HFF-Myc (cell line): ENCODE measurements around the gene EYA2.

Source experiments
- DNase-seq: peaks from one replicate; pipeline ENCODE4 v3.0.0-alpha.2; 2011; ENCODE audit warnings: low read depth; ENCODE audit errors: extremely low read depth
- H3K4me3 ChIP-seq: replicated peaks from 2 replicates; pipeline ENCODE4 v1.5.1; 2011; ENCODE audit warnings: low read depth, mild to moderate bottlenecking, control low read depth, low read length
- TF ChIP-seq, protein P1 (sequence below): IDR thresholded peaks from 2 replicates; pipeline ENCODE4 v1.5.1; 2012; ENCODE audit warnings: mild to moderate bottlenecking, low read depth, low read length, control low read depth; ENCODE audit errors: missing control alignments

The EYA2 gene

DNA sequence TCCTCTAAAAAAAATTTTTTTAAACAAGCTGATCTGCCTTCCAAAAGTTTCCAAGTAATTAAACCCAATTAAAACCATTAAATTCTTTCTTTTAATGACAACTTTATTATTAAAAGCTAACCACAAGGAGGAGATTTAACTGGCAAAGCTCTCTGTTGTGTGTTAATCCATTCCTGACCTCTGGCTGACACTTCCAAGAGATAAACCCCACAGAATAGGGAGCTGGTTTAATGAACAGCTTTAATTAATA, 230.8 kb downstream of the EYA2 start:
- no peak overlapping the region for H3K4me3 ChIP-seq
- no peak for DNase-seq
- TF ChIP-seq, protein P1, sequence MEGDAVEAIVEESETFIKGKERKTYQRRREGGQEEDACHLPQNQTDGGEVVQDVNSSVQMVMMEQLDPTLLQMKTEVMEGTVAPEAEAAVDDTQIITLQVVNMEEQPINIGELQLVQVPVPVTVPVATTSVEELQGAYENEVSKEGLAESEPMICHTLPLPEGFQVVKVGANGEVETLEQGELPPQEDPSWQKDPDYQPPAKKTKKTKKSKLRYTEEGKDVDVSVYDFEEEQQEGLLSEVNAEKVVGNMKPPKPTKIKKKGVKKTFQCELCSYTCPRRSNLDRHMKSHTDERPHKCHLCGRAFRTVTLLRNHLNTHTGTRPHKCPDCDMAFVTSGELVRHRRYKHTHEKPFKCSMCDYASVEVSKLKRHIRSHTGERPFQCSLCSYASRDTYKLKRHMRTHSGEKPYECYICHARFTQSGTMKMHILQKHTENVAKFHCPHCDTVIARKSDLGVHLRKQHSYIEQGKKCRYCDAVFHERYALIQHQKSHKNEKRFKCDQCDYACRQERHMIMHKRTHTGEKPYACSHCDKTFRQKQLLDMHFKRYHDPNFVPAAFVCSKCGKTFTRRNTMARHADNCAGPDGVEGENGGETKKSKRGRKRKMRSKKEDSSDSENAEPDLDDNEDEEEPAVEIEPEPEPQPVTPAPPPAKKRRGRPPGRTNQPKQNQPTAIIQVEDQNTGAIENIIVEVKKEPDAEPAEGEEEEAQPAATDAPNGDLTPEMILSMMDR, result no peak

DNA sequence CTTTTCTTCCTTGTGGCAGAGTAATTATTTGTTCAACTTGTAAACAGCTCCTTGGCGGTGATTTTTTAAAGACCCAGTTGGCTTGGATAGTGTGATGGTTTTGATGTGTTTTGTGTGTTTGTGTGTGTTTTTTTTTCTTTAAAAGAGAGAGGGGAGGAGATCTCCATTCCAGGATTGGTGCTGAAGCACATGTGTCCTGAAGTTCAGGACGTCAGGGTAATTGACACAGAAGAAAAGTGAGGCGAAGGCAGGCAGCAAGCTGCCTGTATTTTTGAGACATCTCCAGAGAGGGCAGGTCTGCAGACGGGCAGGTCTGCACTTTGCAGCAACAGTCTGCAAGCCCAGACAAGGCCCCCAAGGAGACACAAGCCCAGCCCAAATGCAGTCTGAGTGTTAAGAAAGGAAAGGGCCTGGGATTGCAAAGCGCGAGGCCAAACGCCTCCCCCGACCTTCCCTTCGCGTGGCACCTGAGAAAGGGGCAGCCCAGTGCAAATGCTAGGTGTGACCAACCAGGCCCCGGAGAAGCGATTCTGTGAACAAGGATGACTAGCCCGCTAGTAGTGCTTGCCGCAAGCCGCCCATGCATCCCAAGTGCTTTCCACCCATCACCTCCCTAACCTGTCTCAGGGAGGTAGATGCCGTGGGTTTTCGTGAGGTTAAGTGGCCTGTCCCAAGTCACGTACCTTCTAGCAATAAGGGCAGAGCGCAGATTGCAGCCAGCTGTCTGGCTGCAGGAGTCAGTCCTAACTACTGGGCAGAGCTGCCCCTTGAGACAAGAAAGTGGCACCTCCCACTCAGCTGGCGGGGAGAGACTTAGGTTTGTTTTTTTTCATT, 231.3 kb downstream of the EYA2 start:
- TF ChIP-seq, protein P1, result no peak
- H3K4me3 ChIP-seq, result no peak overlapping the region
- no peak for DNase-seq

DNA sequence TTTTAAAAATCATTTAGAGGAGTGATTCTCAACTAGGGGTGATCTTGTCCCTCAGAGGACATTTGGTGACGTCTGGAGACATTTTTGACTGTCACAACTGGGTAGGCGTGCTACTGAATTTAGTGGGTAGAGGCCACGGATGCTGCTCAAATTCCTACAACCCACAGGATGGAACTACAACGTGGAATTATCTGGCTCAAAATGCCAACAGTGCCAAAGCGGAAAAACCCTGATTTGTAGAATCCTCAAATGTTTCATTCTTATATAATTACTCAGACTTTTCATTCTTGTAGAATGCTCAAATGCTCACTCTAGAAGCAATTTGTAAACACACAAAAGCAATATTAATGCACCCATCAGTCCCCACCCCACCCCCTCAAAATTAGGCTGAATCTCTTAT, 232.1 kb downstream of the EYA2 start:
- TF ChIP-seq, protein P1, result no peak
- no peak for DNase-seq
- H3K4me3 ChIP-seq, result no peak overlapping the region

DNA sequence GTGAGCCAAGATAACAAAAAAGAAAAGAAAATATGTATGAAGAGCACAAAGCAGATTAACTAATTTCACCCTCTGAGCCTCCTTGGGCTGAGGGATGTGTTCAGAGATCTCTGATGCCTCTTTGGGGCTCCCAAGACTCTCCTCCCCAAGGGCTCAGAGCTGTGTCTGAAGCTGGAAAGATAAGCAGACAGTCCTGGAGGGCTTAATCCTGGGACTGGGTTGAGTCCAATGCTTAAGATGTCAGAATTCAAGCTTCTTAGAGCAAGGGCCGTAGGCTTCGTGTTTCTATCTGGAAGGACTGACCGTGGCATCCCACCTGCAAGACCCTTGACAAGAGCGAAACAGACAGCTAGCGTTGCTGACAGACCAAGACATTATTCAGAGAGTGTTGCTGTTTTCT, 232.9 kb downstream of the EYA2 start:
- TF ChIP-seq, protein P1, result no peak

DNA sequence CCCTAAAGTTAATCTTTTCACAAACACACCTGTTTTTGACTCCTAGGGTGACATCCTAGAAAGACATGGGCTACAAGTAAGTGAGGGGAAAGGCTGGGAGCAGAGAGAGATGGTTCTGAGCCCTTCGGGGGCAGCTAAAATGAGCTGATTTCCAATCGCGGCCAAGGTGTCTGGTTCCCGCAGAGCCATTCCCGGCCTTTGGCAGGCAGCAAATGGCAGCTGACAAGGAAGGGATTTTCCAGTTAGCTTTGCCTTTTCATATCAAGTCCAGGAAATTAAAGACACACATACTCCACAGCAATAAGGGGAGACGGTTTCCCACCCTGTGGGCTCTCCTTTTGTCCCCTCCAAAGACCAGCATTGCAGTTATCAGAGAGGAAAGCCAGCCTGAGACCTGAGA, 233.4 kb downstream of the EYA2 start:
- DNase-seq, result no peak
- no peak overlapping the region for H3K4me3 ChIP-seq
- TF ChIP-seq, protein P1, result no peak

More for the DNA sequence above, 232.9 kb downstream of the EYA2 start:
- no peak overlapping the region for H3K4me3 ChIP-seq
- DNase-seq, result no peak

DNA sequence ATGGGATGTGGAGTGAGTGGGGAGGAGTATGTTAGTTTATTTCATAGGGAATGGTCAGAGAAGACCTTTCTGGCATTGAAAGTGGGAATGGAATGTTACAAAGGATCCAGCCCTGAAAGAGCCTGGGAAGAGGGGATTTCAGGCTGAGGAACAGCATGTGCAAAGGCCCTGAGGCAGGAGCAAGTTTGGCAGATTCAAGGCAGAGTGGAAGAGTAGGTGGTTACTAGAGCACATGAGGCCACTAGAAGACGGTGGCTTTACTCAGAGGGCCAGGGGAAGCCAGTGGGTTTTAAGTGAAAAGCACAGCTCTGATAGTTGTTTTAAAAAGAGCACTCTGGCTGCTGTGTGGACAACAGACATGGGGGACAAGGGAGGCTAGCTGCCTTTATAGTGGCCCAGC, 234.7 kb downstream of the EYA2 start:
- TF ChIP-seq, protein P1, result no peak

More for the DNA sequence above, 234.7 kb downstream of the EYA2 start:
- H3K4me3 ChIP-seq, result no peak overlapping the region
- DNase-seq, result no peak
